HEK293 (cell line): ENCODE measurements around the gene NFATC1.

ENCODE experiments used
- CTCF ChIA-PET: fragments of 350-600 bp; formaldehyde crosslinking; extraction: SDS; loops from one replicate; lab custom pipeline; 2021; ENCODE audit warnings: antibody characterized with exemption; lab: Yijun Ruan, JAX
- POLR2A ChIA-PET: fragments of 300-600 bp; formaldehyde crosslinking; extraction: SDS; loops from one replicate; lab custom pipeline; 2020; ENCODE audit warnings: antibody characterized with exemption, inconsistent platforms; lab: Yijun Ruan, JAX
- H3K27ac ChIP-seq: fragments of 200-500 bp; sonication (Bioruptor generic); 2 replicates; pipeline ENCODE4 v1.5.1; 2014; ENCODE audit warnings: low read depth, low read length, control low read depth, inconsistent platforms; ENCODE audit errors: extremely low read depth
- H3K36me3 ChIP-seq, 2 experiments: fragments of 200-500 bp in 1 of 2; sonication (Bioruptor generic) in 1 of 2; 1 replicate in 1 of 2; 2 replicates in 1 of 2; pipeline ENCODE4 v1.5.1; 2014 to 2017; ENCODE audit warnings: inconsistent platforms in 2 of 2, low read length in 2 of 2; ENCODE audit not compliant: control insufficient read depth in 2 of 2, insufficient read depth in 1 of 2
- H3K4me1 ChIP-seq: fragments of 200-500 bp; sonication (Bioruptor generic); 2 replicates; pipeline ENCODE4 v1.5.1; 2014; ENCODE audit warnings: mild to moderate bottlenecking, low read length, inconsistent platforms; ENCODE audit not compliant: control insufficient read depth, insufficient read depth
- H3K4me3 ChIP-seq: 2 replicates; pipeline ENCODE4 v1.5.1; 2011; ENCODE audit warnings: low read depth, mild to moderate bottlenecking, control low read depth, low read length, moderate library complexity
- H3K9me3 ChIP-seq: fragments of 200-500 bp; sonication (Bioruptor generic); 2 replicates; pipeline ENCODE4 v1.5.1; 2014; ENCODE audit warnings: low read depth, low read length, inconsistent platforms; ENCODE audit not compliant: control insufficient read depth, insufficient read depth
- KLF10 ChIP-seq: fragments of 450-650 bp; IDR thresholded peaks from 2 replicates; pipeline ENCODE4 v1.5.1; 2018; ENCODE audit warnings: missing biosample characterization, mild to moderate bottlenecking, missing genetic modification characterization
- MYNN ChIP-seq: fragments of 450-650 bp; formaldehyde crosslinking; IDR thresholded peaks from 2 replicates; pipeline ENCODE4 v1.5.1; 2016; ENCODE audit warnings: missing biosample characterization, missing genetic modification characterization, borderline replicate concordance
- RBAK ChIP-seq: fragments of 450-650 bp; formaldehyde crosslinking; IDR thresholded peaks from 2 replicates; pipeline ENCODE4 v1.5.1; 2016; ENCODE audit warnings: missing biosample characterization, missing genetic modification characterization
- ZBTB21 ChIP-seq: fragments of 450-650 bp; formaldehyde crosslinking; IDR thresholded peaks from 2 replicates; pipeline ENCODE4 v1.5.1; 2017; ENCODE audit warnings: missing biosample characterization, missing genetic modification characterization
- ZNF19 ChIP-seq: fragments of 450-650 bp; formaldehyde crosslinking; IDR thresholded peaks from 2 replicates; pipeline ENCODE4; 2016; ENCODE audit warnings: missing biosample characterization, missing genetic modification characterization, low read depth
- ZNF596 ChIP-seq: fragments of 450-650 bp; IDR thresholded peaks from 2 replicates; pipeline ENCODE4 v1.5.0; 2018; ENCODE audit warnings: missing biosample characterization, mild to moderate bottlenecking, missing genetic modification characterization, moderate library complexity
- ZNF610 ChIP-seq: fragments of 450-650 bp; formaldehyde crosslinking; IDR thresholded peaks from 2 replicates; pipeline ENCODE4 v1.5.1; 2016; ENCODE audit warnings: missing biosample characterization, missing genetic modification characterization, borderline replicate concordance
- ZNF654 ChIP-seq: fragments of 450-650 bp; formaldehyde crosslinking; IDR thresholded peaks from 2 replicates; pipeline ENCODE4 v1.5.1; 2016; ENCODE audit warnings: low read depth, missing biosample characterization, missing genetic modification characterization
- ZNF660 ChIP-seq: fragments of 450-650 bp; IDR thresholded peaks from 2 replicates; pipeline ENCODE4 v1.5.1; 2018; ENCODE audit warnings: missing biosample characterization, mild to moderate bottlenecking, missing genetic modification characterization
- ZNF707 ChIP-seq: fragments of 450-650 bp; formaldehyde crosslinking; IDR thresholded peaks from 2 replicates; pipeline ENCODE4 v1.5.1; 2016; ENCODE audit warnings: missing biosample characterization, missing genetic modification characterization
- ZNF768 ChIP-seq: fragments of 450-650 bp; formaldehyde crosslinking; IDR thresholded peaks from 2 replicates; pipeline ENCODE4 v1.5.1; 2018; ENCODE audit warnings: missing biosample characterization, mild to moderate bottlenecking, missing genetic modification characterization
- ZNF830 ChIP-seq: fragments of 450-650 bp; IDR thresholded peaks from 2 replicates; pipeline ENCODE4 v1.5.0; 2018; ENCODE audit warnings: missing biosample characterization, missing genetic modification characterization, low read depth, mild to moderate bottlenecking, moderate library complexity
- TF ChIP-seq, protein P1 (sequence below): fragments of 450-650 bp; formaldehyde crosslinking; IDR thresholded peaks from 2 replicates; pipeline ENCODE4 v1.5.1; 2016; ENCODE audit warnings: missing biosample characterization, missing genetic modification characterization, borderline replicate concordance
- TF ChIP-seq, protein P2 (sequence below): fragments of 450-650 bp; formaldehyde crosslinking; IDR thresholded peaks from 2 replicates; pipeline ENCODE4 v1.5.1; 2016; ENCODE audit warnings: missing biosample characterization, missing genetic modification characterization, low read depth
- TF ChIP-seq, protein P3 (sequence below): fragments of 450-650 bp; formaldehyde crosslinking; IDR thresholded peaks from 2 replicates; pipeline ENCODE4 v1.5.1; 2016; ENCODE audit warnings: missing biosample characterization, missing genetic modification characterization

NFATC1 gene

DNA sequence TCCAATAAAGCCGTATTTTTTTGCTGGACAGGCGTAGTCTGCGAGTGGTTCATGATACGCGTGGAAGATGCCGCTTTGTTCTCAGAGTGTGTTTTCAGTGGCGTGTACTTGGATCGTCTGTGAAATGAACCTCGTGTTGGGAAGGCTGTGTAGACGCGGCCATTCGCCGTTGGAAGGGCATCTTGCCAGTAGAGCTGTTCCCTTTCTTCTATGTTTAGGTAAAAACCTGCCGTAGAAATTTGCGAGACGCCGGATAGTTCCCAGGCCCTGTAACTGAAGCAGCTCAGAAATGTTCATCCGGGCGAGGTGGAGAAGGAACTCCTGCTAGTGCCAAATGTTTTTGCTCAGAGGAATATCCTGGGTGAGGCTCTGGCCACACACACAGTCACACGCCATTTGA is 133.6 kb downstream of the NFATC1 start:
- no peaks in the 10 kb centered on the region for H3K9me3 ChIP-seq
- TF ChIP-seq MYNN (tag by site-specific recombination) (no peak), ZNF660 (tag by site-specific recombination) (no peak), ZNF830 (tag by site-specific recombination) (no peak), ZNF596 (tag by site-specific recombination) (no peak), RBAK (tag by site-specific recombination) (no peak), ZNF654 (no peak)
- TF ChIP-seq, protein P1, sequence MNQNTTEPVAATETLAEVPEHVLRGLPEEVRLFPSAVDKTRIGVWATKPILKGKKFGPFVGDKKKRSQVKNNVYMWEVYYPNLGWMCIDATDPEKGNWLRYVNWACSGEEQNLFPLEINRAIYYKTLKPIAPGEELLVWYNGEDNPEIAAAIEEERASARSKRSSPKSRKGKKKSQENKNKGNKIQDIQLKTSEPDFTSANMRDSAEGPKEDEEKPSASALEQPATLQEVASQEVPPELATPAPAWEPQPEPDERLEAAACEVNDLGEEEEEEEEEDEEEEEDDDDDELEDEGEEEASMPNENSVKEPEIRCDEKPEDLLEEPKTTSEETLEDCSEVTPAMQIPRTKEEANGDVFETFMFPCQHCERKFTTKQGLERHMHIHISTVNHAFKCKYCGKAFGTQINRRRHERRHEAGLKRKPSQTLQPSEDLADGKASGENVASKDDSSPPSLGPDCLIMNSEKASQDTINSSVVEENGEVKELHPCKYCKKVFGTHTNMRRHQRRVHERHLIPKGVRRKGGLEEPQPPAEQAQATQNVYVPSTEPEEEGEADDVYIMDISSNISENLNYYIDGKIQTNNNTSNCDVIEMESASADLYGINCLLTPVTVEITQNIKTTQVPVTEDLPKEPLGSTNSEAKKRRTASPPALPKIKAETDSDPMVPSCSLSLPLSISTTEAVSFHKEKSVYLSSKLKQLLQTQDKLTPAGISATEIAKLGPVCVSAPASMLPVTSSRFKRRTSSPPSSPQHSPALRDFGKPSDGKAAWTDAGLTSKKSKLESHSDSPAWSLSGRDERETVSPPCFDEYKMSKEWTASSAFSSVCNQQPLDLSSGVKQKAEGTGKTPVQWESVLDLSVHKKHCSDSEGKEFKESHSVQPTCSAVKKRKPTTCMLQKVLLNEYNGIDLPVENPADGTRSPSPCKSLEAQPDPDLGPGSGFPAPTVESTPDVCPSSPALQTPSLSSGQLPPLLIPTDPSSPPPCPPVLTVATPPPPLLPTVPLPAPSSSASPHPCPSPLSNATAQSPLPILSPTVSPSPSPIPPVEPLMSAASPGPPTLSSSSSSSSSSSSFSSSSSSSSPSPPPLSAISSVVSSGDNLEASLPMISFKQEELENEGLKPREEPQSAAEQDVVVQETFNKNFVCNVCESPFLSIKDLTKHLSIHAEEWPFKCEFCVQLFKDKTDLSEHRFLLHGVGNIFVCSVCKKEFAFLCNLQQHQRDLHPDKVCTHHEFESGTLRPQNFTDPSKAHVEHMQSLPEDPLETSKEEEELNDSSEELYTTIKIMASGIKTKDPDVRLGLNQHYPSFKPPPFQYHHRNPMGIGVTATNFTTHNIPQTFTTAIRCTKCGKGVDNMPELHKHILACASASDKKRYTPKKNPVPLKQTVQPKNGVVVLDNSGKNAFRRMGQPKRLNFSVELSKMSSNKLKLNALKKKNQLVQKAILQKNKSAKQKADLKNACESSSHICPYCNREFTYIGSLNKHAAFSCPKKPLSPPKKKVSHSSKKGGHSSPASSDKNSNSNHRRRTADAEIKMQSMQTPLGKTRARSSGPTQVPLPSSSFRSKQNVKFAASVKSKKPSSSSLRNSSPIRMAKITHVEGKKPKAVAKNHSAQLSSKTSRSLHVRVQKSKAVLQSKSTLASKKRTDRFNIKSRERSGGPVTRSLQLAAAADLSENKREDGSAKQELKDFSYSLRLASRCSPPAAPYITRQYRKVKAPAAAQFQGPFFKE (tag by site-specific recombination) = no peak
- TF ChIP-seq, protein P2, sequence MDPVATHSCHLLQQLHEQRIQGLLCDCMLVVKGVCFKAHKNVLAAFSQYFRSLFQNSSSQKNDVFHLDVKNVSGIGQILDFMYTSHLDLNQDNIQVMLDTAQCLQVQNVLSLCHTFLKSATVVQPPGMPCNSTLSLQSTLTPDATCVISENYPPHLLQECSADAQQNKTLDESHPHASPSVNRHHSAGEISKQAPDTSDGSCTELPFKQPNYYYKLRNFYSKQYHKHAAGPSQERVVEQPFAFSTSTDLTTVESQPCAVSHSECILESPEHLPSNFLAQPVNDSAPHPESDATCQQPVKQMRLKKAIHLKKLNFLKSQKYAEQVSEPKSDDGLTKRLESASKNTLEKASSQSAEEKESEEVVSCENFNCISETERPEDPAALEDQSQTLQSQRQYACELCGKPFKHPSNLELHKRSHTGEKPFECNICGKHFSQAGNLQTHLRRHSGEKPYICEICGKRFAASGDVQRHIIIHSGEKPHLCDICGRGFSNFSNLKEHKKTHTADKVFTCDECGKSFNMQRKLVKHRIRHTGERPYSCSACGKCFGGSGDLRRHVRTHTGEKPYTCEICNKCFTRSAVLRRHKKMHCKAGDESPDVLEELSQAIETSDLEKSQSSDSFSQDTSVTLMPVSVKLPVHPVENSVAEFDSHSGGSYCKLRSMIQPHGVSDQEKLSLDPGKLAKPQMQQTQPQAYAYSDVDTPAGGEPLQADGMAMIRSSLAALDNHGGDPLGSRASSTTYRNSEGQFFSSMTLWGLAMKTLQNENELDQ (tag by site-specific recombination) = no peak
- CTCF ChIA-PET = interaction anchor here (0.7 to 8.9 kb wide), 11 partner anchors 9 to 168 kb away, joined by 3 to 139 read pairs (median 3); no protein-coding TSS in a partner anchor

DNA sequence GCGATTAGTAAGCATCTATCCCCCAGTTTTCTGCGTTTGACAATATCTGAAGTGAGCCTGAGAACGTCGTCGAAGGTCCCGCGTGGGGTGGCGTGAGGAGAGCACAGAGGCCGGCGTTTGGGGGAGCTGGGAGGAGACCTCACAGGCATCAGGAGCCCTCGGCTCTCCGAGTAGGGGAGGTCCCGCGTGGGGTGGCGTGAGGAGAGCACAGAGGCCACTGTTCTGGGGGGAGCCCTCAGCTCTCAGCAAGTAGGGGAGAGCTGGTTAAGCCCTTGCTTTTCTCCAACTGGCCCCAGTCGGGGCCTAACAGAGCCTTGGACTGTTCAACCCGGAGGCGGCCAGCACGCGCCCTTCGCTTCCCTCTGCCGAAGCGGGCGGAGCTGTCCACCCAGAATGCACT is 134.3 kb downstream of the NFATC1 start:
- Histone ChIP-seq H3K9me3 (no peaks in the 10 kb centered on the region), H3K27ac (no peak overlapping the region), H3K4me1 (no peaks in the 10 kb centered on the region), H3K4me3 (no peak overlapping the region), H3K36me3 (peaks cover 0 to 16% of the 10 kb centered on the region in 2 experiments; a peak in 1 of 3 replicates)
- TF ChIP-seq ZBTB21 (tag by site-specific recombination) (no peak), ZNF768 (tag by site-specific recombination) (no peak), ZNF707 (no peak), KLF10 (tag by site-specific recombination) (no peak), ZNF19 (tag by site-specific recombination) (no peak), ZNF610 (tag by site-specific recombination) (no peak)
- TF ChIP-seq, protein P3, sequence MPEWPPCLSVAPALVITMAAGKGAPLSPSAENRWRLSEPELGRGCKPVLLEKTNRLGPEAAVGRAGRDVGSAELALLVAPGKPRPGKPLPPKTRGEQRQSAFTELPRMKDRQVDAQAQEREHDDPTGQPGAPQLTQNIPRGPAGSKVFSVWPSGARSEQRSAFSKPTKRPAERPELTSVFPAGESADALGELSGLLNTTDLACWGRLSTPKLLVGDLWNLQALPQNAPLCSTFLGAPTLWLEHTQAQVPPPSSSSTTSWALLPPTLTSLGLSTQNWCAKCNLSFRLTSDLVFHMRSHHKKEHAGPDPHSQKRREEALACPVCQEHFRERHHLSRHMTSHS (tag by site-specific recombination) = no peak
- CTCF ChIA-PET = interaction anchor here (0.6 to 8.9 kb wide), 12 partner anchors 9 to 154 kb away, joined by 3 to 139 read pairs (median 3); no protein-coding TSS in a partner anchor
- POLR2A ChIA-PET = no interaction called here

More for the DNA sequence above, 133.6 kb downstream of the NFATC1 start:
- POLR2A ChIA-PET = no interaction called here
- no peak overlapping the region for H3K27ac ChIP-seq
- H3K4me1 ChIP-seq = no peaks in the 10 kb centered on the region
- peaks cover 0 to 16% of the 10 kb centered on the region in 2 experiments; a peak in 1 of 3 replicates for H3K36me3 ChIP-seq
- H3K4me3 ChIP-seq = no peak overlapping the region
